DND-41 (cell line): ENCODE data around the gene MUC2.

Source experiments
- ATAC-seq: fragments of 200-7000 bp; cut with Tn5 transposase; 3 replicates; pipeline ENCODE4 v1.9.1; 2021; ENCODE audit warnings: low read depth; ENCODE audit not compliant: insufficient read depth
- DNase-seq: peaks from one replicate; pipeline ENCODE4 v3.0.0-alpha.2; 2020
- H2AFZ ChIP-seq: 2 replicates; pipeline ENCODE4 v1.6.0; 2012; ENCODE audit warnings: low read depth, low read length
- H3K27ac ChIP-seq: 2 replicates; pipeline ENCODE4 v1.5.1; 2012; ENCODE audit warnings: low read length, inconsistent platforms
- H3K27me3 ChIP-seq: fragments of 200-600 bp; sonication (generic); 2 replicates; pipeline ENCODE4 v1.6.0; 2012; ENCODE audit warnings: low read length, mild to moderate bottlenecking, inconsistent platforms; ENCODE audit not compliant: insufficient read depth, poor library complexity
- H3K36me3 ChIP-seq: 2 replicates; pipeline ENCODE4 v1.5.1; 2012; ENCODE audit warnings: low read length, inconsistent platforms; ENCODE audit not compliant: insufficient read depth
- H3K4me1 ChIP-seq: 2 replicates; pipeline ENCODE4 v1.5.1; 2012; ENCODE audit warnings: mild to moderate bottlenecking, low read length; ENCODE audit not compliant: insufficient read depth
- H3K4me2 ChIP-seq: 2 replicates; pipeline ENCODE4 v1.6.0; 2012; ENCODE audit warnings: mild to moderate bottlenecking, moderate library complexity, low read length, inconsistent platforms; ENCODE audit not compliant: insufficient read depth
- H3K4me3 ChIP-seq, 2 experiments: fragments of 200-600 bp in 1 of 2; shearing (Covaris generic) in 1 of 2; 2 replicates each; pipeline ENCODE4 v1.5.1; 2012 to 2016; ENCODE audit warnings: inconsistent platforms in 2 of 2, low read length in 2 of 2, mild to moderate bottlenecking in 2 of 2, low read depth in 1 of 2, moderate library complexity in 1 of 2
- H3K79me2 ChIP-seq: 2 replicates; pipeline ENCODE4 v1.6.0; 2012; ENCODE audit warnings: low read length, inconsistent platforms; ENCODE audit not compliant: insufficient read depth
- H3K9ac ChIP-seq: 2 replicates; pipeline ENCODE4 v1.6.0; 2012; ENCODE audit warnings: low read depth, mild to moderate bottlenecking, inconsistent platforms, low read length, moderate library complexity
- H3K9me3 ChIP-seq: 2 replicates; pipeline ENCODE4 v1.5.1; 2012; ENCODE audit warnings: low read length, moderate library complexity, mild to moderate bottlenecking, inconsistent platforms; ENCODE audit not compliant: insufficient read depth, severe bottlenecking
- H4K20me1 ChIP-seq: 2 replicates; pipeline ENCODE4 v1.6.0; 2012; ENCODE audit warnings: low read length; ENCODE audit not compliant: insufficient read depth
- CTCF ChIP-seq: IDR thresholded peaks from 2 replicates; pipeline ENCODE4 v1.5.1; 2012; ENCODE audit warnings: borderline replicate concordance, low read length, moderate library complexity, mild to moderate bottlenecking; ENCODE audit not compliant: poor library complexity, severe bottlenecking; ENCODE audit errors: extremely low read depth
- EZH2 ChIP-seq: IDR thresholded peaks from 3 replicates; pipeline ENCODE4 v1.6.1; 2012; ENCODE audit warnings: borderline replicate concordance, low read depth, mild to moderate bottlenecking, moderate library complexity, low read length, inconsistent platforms; ENCODE audit not compliant: severe bottlenecking

The MUC2 gene

DNA sequence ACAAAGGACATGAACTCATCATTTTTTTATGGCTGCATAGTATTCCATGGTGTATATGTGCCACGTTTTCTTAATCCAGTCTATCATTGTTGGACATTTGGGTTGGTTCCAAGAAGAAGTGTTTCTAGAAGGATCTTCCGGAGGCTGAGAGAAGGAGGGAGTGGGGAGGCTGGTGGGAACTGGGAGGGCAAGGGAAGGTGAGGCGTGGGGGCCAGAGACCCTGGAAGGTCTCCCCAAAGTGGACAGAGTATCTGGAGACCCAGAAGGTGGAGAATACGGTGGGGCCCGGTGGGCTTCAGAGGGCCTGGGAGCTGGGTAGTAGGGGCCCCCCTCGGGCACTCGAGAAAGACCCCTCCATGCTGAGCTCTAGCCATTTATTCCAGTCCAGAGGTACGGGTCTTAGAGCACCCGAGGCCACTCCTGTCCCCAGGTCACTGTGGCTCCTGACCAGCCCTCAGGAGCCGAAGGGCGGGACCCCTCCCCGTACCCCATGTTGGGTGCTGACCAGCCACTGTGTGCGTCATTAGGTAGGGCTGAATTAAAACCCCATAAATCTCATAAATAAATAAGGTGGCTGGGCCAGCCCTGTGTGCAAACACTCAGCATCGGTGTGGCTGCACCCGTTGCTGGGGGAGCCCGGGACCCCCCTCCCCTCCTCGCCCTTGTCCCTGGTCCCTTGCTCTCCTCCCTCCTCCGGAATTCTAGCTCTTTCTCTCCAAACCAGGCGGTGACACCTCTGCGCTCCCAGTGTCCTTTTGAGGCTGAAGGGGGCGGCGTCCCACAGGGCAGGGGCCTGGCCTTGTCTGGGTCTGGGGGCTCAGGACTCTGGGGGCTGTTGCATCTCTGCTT lies 44.3 kb downstream of the MUC2 start:
- Histone ChIP-seq H3K4me2 (no peak overlapping the region), H3K4me1 (no peaks in the 10 kb centered on the region), H3K4me3 (no peak overlapping the region), H3K36me3 (no peaks in the 10 kb centered on the region), H3K9ac (no peak overlapping the region), H3K9me3 (no peaks in the 10 kb centered on the region), H3K27ac (no peak overlapping the region), H2AFZ (no peak overlapping the region), H4K20me1 (no peaks in the 10 kb centered on the region), H3K27me3 (no peaks in the 10 kb centered on the region), H3K79me2 (no peaks in the 10 kb centered on the region)
- ATAC-seq (no peak), DNase-seq (no peak)
- TF ChIP-seq EZH2 (no peak), CTCF (no peak)

GRCh38 chr11:1119604-1120146 lies 45.0 kb downstream of the MUC2 start:
- DNase-seq = no peak

DNA sequence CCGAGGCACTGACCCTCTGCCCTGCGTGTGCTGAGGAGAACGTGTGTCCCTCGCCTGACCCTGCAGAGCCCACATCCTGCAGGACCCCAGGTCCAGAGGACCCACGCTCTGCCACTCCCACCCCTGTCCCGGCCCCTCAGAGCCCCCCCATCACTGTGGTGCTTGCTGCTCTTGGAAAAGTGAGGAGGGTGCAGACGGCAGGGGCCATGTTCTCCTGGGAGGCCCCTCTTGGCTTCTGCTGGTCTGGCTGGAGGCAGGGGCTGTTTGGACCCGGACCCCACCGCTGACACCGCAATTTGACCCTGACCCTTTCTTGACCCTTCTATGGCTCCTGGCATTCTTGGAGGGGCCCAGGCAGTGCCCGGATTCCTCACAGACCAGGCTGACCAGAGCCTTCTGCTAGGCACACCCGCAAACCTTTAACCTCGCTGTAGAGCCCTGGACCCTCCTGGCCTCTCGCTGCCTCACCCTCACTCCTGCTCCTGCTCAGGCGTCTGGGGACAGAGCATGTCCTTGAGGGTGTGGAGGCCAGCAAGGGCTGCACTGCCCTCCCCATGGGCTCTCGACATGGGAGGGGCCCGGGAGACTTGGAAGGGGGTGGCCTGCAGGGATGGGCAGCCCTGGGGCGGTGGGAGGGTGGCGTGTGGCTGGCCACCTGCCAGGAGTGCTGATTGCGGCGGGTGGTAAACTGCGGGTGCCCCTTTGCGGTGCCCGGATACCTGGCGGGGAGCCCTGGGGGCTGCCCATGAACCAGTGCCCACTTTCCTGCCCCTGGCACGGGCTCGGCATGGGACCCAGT lies 46.1 kb downstream of the MUC2 start:
- Histone ChIP-seq H3K4me2 (no peak overlapping the region), H4K20me1 (no peaks in the 10 kb centered on the region), H3K9me3 (no peaks in the 10 kb centered on the region), H3K79me2 (no peaks in the 10 kb centered on the region), H3K27ac (no peak overlapping the region), H3K27me3 (no peaks in the 10 kb centered on the region), H3K36me3 (no peaks in the 10 kb centered on the region), H3K9ac (no peak overlapping the region), H3K4me1 (no peaks in the 10 kb centered on the region), H2AFZ (no peak overlapping the region), H3K4me3 (no peak overlapping the region)
- DNase-seq (no peak), ATAC-seq (no peak)
- TF ChIP-seq EZH2 (no peak), CTCF (no peak)

More at GRCh38 chr11:1119604-1120146, 45.0 kb downstream of the MUC2 start:
- H3K79me2 ChIP-seq = no peaks in the 10 kb centered on the region
- H3K27ac ChIP-seq = no peak overlapping the region
- H3K36me3 ChIP-seq = no peaks in the 10 kb centered on the region
- no peaks in the 10 kb centered on the region for H3K27me3 ChIP-seq
- ATAC-seq = no peak
- H3K4me3 ChIP-seq = no peak overlapping the region
- TF ChIP-seq CTCF = no peak
- H3K9me3 ChIP-seq = no peaks in the 10 kb centered on the region
- no peaks in the 10 kb centered on the region for H4K20me1 ChIP-seq
- no peaks in the 10 kb centered on the region for H3K4me1 ChIP-seq
- H2AFZ ChIP-seq = no peak overlapping the region
- H3K9ac ChIP-seq = no peak overlapping the region
- H3K4me2 ChIP-seq = no peak overlapping the region
